Measurements from ENCODE around the gene LIPC. TPM values are rescaled to one million over a fixed set of nuclear protein-coding genes. Genes with fewer than 3 reads are reported as not detected.

LIPC gene
- total RNA-seq, 2 donors from 2014 or later, result not detected

DNA sequence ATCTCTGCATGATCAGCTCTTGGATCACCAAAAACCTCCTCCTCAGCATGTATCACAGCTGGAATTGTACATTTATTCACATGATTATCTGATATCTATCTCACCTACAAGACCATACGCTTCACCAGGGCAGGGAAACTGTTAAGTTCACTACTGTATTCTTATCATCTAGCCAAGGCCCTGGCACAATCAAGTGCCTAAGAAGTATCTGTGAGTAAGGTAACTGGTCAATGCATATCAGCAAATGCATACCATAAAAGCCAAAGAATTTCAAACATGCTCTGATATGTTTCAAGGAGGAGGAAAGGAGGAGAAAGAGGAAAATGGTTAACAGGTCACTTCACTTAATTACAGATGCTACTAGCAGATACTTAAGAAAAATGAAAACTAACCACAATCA, 158.4 kb downstream of the LIPC start:
- no peak overlapping the region for H3K27ac ChIP-seq
- no peaks in the 10 kb centered on the region for H3K4me1 ChIP-seq (ENCODE audit: control insufficient read depth in 1 of 2, low read depth in 2 of 2)
- H3K27me3 ChIP-seq (replicated peaks; ENCODE audit: insufficient read depth), result no peaks in the 10 kb centered on the region
- no peak overlapping the region for H3K4me3 ChIP-seq
- H3K9me3 ChIP-seq, result no peaks in the 10 kb centered on the region
- no peaks in the 10 kb centered on the region for H3K36me3 ChIP-seq
- ATAC-seq (ENCODE audit: insufficient number of reproducible peaks, low FRiP score, low read depth), result no peak
- DNase-seq (ENCODE audit: low spot score), result no peak
- TF ChIP-seq, protein P1, sequence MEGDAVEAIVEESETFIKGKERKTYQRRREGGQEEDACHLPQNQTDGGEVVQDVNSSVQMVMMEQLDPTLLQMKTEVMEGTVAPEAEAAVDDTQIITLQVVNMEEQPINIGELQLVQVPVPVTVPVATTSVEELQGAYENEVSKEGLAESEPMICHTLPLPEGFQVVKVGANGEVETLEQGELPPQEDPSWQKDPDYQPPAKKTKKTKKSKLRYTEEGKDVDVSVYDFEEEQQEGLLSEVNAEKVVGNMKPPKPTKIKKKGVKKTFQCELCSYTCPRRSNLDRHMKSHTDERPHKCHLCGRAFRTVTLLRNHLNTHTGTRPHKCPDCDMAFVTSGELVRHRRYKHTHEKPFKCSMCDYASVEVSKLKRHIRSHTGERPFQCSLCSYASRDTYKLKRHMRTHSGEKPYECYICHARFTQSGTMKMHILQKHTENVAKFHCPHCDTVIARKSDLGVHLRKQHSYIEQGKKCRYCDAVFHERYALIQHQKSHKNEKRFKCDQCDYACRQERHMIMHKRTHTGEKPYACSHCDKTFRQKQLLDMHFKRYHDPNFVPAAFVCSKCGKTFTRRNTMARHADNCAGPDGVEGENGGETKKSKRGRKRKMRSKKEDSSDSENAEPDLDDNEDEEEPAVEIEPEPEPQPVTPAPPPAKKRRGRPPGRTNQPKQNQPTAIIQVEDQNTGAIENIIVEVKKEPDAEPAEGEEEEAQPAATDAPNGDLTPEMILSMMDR (IDR thresholded peaks at IDR 0.05), result no peak

DNA sequence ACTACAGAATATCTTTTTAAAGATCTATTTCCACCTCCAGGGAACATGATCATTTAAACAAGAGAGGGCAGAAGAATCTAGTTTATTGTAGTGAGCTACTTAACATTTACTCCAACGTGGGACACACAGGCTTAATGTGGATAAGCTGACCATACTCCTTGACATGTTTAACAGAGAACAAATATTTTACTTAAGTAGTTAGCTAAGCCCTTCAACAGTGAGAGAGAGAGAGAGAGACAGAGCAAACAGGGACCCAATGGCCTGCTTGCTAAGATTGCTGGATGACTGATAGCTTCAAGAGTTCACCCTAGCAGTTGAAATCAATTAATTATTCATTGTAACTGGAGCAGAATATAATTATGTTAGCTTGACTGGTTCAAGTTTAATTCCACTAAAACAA, 159.1 kb downstream of the LIPC start:
- TF ChIP-seq, protein P1 (IDR thresholded peaks at IDR 0.05), result no peak
- no peaks in the 10 kb centered on the region for H3K27me3 ChIP-seq (replicated peaks; ENCODE audit: insufficient read depth)
- no peaks in the 10 kb centered on the region for H3K36me3 ChIP-seq
- H3K27ac ChIP-seq, result no peak overlapping the region
- no peaks in the 10 kb centered on the region for H3K4me1 ChIP-seq (ENCODE audit: control insufficient read depth in 1 of 2, low read depth in 2 of 2)
- H3K4me3 ChIP-seq, result no peak overlapping the region
- ATAC-seq (ENCODE audit: insufficient number of reproducible peaks, low FRiP score, low read depth) (no peak), DNase-seq (ENCODE audit: low spot score) (no peak)
- no peaks in the 10 kb centered on the region for H3K9me3 ChIP-seq

DNA sequence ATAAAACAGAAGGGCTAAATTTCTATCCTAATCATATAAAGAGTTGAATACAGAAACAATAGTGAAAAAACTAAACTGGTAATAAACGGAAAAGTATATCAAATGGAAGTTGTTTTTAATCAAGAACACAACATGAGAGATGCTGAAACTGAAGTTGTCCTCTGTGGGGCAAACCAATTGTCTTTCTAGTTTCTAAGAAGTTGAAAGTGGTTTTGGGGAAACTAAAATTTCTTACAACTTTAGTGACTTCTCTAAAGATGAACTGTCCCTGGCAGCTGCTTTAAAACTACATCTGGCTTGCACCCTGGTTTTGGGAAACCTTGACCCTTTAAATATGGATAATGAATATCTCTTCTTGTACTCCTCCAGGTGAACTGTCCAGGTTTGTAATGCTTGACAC, 162.1 kb downstream of the LIPC start:
- no peaks in the 10 kb centered on the region for H3K36me3 ChIP-seq

DNA sequence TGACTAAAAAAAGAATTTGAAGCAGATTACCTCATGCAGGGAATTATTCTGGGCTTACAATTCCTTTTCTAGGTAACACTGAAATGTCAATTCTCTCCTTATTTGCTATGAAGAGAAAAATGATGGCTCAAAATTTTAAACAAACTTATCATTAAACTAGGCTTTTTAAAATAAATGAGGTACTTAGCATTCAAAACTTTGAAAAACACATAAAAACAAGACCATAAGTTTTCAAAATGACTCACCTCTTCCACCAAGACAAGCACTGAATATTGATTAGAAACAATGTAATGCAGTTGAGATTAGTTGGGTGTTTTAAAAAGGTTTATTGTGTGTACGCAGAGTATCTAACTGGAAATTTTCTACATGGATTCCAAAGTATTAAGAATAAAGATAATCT, 163.1 kb downstream of the LIPC start:
- Histone ChIP-seq H3K9me3 (no peaks in the 10 kb centered on the region), H3K4me1 (ENCODE audit: control insufficient read depth in 1 of 2, low read depth in 2 of 2) (no peaks in the 10 kb centered on the region), H3K27ac (no peak overlapping the region), H3K36me3 (no peaks in the 10 kb centered on the region), H3K27me3 (replicated peaks; ENCODE audit: insufficient read depth) (no peaks in the 10 kb centered on the region), H3K4me3 (no peak overlapping the region)
- TF ChIP-seq, protein P1 (IDR thresholded peaks at IDR 0.05), result no peak
- ATAC-seq (ENCODE audit: insufficient number of reproducible peaks, low FRiP score, low read depth) (no peak), DNase-seq (ENCODE audit: low spot score) (no peak)

More for the DNA sequence above, 162.1 kb downstream of the LIPC start:
- no peaks in the 10 kb centered on the region for H3K9me3 ChIP-seq
- no peak overlapping the region for H3K4me3 ChIP-seq
- no peaks in the 10 kb centered on the region for H3K27me3 ChIP-seq (replicated peaks; ENCODE audit: insufficient read depth)
- H3K4me1 ChIP-seq (ENCODE audit: control insufficient read depth in 1 of 2, low read depth in 2 of 2), result no peaks in the 10 kb centered on the region
- H3K27ac ChIP-seq, result no peak overlapping the region
- DNase-seq (ENCODE audit: low spot score) (no peak), ATAC-seq (ENCODE audit: insufficient number of reproducible peaks, low FRiP score, low read depth) (no peak)
- TF ChIP-seq, protein P1 (IDR thresholded peaks at IDR 0.05), result no peak

DNA sequence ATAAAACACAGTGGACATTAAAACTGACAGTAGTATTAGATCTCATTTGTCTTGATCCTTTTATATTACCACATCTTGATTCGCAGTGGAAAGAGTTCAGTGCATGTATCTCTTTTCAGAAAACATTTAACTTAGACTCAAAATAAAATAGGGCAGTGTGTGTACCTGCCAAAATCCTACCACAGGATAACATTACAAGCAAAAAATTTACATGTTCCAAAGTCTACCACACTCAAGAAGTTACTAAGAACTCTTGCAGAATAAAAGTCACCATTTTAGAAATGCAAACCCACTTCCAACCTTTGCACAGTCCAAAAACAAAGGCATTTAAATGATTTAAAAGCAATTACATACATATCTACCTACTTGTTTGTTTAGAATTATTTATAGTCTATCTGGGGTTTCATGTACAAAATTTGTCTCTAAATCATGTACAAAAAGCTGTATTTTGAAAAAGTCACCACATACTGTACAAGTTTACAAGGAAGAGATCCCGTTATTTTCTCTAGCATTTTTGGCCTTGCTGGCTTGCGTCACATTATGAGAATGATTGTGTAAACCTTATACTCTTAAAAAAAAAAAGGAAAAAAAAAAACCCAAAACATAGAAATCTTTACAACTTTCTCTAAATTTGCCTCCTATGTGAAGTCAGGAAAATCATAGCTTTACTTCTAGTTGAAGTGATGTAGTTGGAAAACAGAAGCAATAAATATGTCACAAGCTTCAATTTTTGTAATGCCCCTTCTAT, 163.9 kb downstream of the LIPC start:
- no peak for DNase-seq (ENCODE audit: low spot score)
- TF ChIP-seq, protein P1 (IDR thresholded peaks at IDR 0.05), result no peak
- no peak for ATAC-seq (ENCODE audit: insufficient number of reproducible peaks, low FRiP score, low read depth)
- H3K4me1 ChIP-seq (ENCODE audit: control insufficient read depth in 1 of 2, low read depth in 2 of 2), result no peaks in the 10 kb centered on the region
- no peak overlapping the region for H3K4me3 ChIP-seq
- no peaks in the 10 kb centered on the region for H3K36me3 ChIP-seq
- no peaks in the 10 kb centered on the region for H3K27me3 ChIP-seq (replicated peaks; ENCODE audit: insufficient read depth)
- no peaks in the 10 kb centered on the region for H3K9me3 ChIP-seq
- H3K27ac ChIP-seq, result no peak overlapping the region

Data from thoracic aorta (tissue), 2 donors.